ENCODE results near the gene TTYH3. TPM values are rescaled to one million over a fixed set of nuclear protein-coding genes. Genes with fewer than 3 reads are reported as not detected.

Gene TTYH3
- total RNA-seq, 1 experiment from 2014 or later, result 178 TPM

DNA sequence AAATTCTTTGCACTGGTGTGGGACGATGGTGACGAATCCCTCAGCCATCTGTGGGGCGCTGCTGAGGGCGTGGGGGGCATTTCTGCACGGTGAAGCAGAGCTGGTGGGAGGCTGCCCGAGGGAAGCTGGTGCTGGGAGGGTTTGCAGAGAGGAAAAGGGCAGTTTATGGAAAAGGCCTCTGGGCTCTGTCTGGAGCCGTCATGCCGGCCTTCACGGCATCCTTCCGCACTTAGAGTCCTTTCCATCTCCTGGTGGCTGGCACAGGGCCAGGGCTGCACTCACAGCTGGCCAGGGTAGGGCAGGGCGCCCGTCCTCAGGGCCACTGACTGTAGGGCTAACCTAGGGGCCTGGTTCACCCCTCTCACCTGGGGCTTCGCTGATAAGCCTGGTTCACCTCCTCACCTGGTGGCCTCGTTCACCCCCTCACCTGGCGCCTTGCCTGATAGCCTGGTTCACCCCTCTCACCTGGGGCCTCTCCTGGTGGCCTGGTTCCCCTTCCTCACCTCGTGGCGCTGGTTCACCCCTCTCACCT lies 55.6 kb downstream of the TTYH3 start:
- H3K27me3 Mint-ChIP-seq (ENCODE audit: low read depth), result peaks cover 32% of the 10 kb centered on the region
- H3K9me3 Mint-ChIP-seq, result peaks cover 5% of the 10 kb centered on the region
- ChIA-PET CTCF (interaction anchor here (1.0 to 9.3 kb wide), 5 partner anchors 10 to 235 kb away, joined by 3 to 102 read pairs (median 4); no protein-coding TSS in a partner anchor), POLR2A (no interaction called here)
- peaks cover 12% of the 10 kb centered on the region for H3K4me1 Mint-ChIP-seq
- DNase-seq (ENCODE audit: low spot score) (no peak), ATAC-seq (peak; percentile 21; the same call in 1 of the 2 replicates)
- no peak overlapping the region for H3K27ac Mint-ChIP-seq
- TF ChIP-seq CREB1 (CRISPR knock-in tag; IDR thresholded peaks at IDR 0.05) (no peak), SMAD4 (CRISPR knock-in tag; IDR thresholded peaks at IDR 0.05) (no peak), NFATC4 (CRISPR knock-in tag; IDR thresholded peaks at IDR 0.05) (no peak)
- H3K4me3 Mint-ChIP-seq, result peak overlapping the region; percentile 22; the same call in 1 of the 2 replicates
- H3K36me3 Mint-ChIP-seq, result no peaks in the 10 kb centered on the region

DNA sequence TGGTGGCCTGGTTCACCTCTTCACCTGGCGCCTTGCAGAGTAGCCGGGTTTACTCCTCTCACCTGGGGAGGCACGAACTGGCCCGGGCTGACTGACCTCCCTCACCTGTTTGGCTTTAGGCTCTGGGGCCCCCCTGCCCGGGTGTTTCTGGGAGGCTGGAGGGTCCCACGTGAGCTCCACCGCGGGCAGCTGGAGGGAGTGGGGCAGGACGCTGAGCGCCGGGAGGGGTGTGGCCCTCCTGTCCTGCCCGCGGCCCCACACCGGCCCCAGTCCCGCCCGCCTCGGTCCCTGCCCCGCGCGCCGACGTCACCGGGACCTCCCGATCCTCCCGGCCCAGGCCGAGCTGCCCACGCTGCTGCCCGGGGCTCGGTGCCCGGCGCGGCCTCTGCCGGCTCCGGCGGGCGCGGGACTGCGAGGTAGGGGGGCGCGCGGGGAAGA lies 56.1 kb downstream of the TTYH3 start, which contains the start of gene AMZ1:
AMZ1 (plus strand) TSS at position 322 of the 438 bp plus-strand sequence. CDS start 12,250 bp downstream, outside the sequence.
- H3K27ac Mint-ChIP-seq, result no peak within 1 kb of the TSS
- ATAC-seq, result peak; percentile 52
- H3K36me3 Mint-ChIP-seq, result no peaks in the 10 kb centered on the region
- TF ChIP-seq JUN (CRISPR knock-in tag; IDR thresholded peaks at IDR 0.05) (no peak), ZNF671 (CRISPR knock-in tag; IDR thresholded peaks at IDR 0.05) (no peak), FOXK1 (CRISPR knock-in tag; IDR thresholded peaks at IDR 0.05) (no peak), SOX15 (CRISPR knock-in tag; IDR thresholded peaks at IDR 0.05) (no peak), TP53 (CRISPR knock-in tag; IDR thresholded peaks at IDR 0.05) (no peak)
- TF ChIP-seq, protein P1, sequence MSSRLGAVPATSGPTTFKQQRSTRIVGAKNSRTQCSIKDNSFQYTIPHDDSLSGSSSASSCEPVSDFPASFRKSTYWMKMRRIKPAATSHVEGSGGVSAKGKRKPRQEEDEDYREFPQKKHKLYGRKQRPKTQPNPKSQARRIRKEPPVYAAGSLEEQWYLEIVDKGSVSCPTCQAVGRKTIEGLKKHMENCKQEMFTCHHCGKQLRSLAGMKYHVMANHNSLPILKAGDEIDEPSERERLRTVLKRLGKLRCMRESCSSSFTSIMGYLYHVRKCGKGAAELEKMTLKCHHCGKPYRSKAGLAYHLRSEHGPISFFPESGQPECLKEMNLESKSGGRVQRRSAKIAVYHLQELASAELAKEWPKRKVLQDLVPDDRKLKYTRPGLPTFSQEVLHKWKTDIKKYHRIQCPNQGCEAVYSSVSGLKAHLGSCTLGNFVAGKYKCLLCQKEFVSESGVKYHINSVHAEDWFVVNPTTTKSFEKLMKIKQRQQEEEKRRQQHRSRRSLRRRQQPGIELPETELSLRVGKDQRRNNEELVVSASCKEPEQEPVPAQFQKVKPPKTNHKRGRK (CRISPR knock-in tag; IDR thresholded peaks at IDR 0.05; ENCODE audit: borderline replicate concordance), result no peak
- TF ChIP-seq, protein P2, sequence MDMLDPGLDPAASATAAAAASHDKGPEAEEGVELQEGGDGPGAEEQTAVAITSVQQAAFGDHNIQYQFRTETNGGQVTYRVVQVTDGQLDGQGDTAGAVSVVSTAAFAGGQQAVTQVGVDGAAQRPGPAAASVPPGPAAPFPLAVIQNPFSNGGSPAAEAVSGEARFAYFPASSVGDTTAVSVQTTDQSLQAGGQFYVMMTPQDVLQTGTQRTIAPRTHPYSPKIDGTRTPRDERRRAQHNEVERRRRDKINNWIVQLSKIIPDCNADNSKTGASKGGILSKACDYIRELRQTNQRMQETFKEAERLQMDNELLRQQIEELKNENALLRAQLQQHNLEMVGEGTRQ (CRISPR knock-in tag; IDR thresholded peaks at IDR 0.05), result peak; percentile 28; the same call in 1 of the 2 replicates
- TF ChIP-seq, protein P3, sequence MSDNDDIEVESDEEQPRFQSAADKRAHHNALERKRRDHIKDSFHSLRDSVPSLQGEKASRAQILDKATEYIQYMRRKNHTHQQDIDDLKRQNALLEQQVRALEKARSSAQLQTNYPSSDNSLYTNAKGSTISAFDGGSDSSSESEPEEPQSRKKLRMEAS (CRISPR knock-in tag; IDR thresholded peaks at IDR 0.05), result 0 out of 2 replicates have a peak, but pooled peaks have one; percentile 29
- TF ChIP-seq, protein P4, sequence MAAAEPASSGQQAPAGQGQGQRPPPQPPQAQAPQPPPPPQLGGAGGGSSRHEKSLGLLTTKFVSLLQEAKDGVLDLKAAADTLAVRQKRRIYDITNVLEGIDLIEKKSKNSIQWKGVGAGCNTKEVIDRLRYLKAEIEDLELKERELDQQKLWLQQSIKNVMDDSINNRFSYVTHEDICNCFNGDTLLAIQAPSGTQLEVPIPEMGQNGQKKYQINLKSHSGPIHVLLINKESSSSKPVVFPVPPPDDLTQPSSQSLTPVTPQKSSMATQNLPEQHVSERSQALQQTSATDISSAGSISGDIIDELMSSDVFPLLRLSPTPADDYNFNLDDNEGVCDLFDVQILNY (CRISPR knock-in tag; IDR thresholded peaks at IDR 0.05), result peak; percentile 32; the same call in 1 of the 2 replicates
- TF ChIP-seq, protein P5, sequence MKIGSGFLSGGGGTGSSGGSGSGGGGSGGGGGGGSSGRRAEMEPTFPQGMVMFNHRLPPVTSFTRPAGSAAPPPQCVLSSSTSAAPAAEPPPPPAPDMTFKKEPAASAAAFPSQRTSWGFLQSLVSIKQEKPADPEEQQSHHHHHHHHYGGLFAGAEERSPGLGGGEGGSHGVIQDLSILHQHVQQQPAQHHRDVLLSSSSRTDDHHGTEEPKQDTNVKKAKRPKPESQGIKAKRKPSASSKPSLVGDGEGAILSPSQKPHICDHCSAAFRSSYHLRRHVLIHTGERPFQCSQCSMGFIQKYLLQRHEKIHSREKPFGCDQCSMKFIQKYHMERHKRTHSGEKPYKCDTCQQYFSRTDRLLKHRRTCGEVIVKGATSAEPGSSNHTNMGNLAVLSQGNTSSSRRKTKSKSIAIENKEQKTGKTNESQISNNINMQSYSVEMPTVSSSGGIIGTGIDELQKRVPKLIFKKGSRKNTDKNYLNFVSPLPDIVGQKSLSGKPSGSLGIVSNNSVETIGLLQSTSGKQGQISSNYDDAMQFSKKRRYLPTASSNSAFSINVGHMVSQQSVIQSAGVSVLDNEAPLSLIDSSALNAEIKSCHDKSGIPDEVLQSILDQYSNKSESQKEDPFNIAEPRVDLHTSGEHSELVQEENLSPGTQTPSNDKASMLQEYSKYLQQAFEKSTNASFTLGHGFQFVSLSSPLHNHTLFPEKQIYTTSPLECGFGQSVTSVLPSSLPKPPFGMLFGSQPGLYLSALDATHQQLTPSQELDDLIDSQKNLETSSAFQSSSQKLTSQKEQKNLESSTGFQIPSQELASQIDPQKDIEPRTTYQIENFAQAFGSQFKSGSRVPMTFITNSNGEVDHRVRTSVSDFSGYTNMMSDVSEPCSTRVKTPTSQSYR (CRISPR knock-in tag; IDR thresholded peaks at IDR 0.05), result no peak
- peaks cover 12% of the 10 kb centered on the region for H3K4me1 Mint-ChIP-seq
- POLR2A ChIA-PET, result no interaction called here
- peak within 1 kb of the TSS; percentile 61 for H3K4me3 Mint-ChIP-seq
- CTCF ChIA-PET, result interaction anchor here (1.0 to 9.3 kb wide), 5 partner anchors 10 to 236 kb away, joined by 3 to 102 read pairs (median 4); no protein-coding TSS in a partner anchor
- peaks cover 5% of the 10 kb centered on the region for H3K9me3 Mint-ChIP-seq
- no peak for DNase-seq (ENCODE audit: low spot score)
- peaks cover 32% of the 10 kb centered on the region for H3K27me3 Mint-ChIP-seq (ENCODE audit: low read depth)
